Measurements from ENCODE around the gene FOXG1. TPM values are rescaled to one million over a fixed set of nuclear protein-coding genes. Genes with fewer than 3 reads are reported as not detected.

The FOXG1 gene
- total RNA-seq, 4 donors from 2014 or later = 0.38 TPM; not detected in 3

DNA sequence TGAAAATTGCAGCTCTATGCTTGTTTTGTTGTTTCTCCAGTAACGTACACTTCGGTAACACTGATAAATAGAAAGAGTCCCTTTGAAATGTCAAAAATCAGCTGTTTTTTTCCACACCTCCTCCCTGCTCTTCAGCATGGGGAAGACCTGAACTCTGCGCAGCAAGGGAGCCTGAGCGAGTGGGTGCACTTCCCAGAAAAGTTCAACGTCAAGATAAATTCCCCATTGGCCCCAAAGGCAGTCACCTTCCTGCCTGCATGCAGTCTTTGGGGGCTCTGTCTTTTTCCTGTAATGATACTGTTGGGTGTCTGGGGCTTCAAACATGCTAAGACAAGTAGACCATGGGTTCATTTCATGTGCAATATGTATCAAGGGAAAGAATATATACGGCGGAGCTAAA lies 8.8 kb upstream of the FOXG1 start:
- no peak for TF ChIP-seq POLR2A (IDR thresholded peaks at IDR 0.05)
- TF ChIP-seq, protein P1, sequence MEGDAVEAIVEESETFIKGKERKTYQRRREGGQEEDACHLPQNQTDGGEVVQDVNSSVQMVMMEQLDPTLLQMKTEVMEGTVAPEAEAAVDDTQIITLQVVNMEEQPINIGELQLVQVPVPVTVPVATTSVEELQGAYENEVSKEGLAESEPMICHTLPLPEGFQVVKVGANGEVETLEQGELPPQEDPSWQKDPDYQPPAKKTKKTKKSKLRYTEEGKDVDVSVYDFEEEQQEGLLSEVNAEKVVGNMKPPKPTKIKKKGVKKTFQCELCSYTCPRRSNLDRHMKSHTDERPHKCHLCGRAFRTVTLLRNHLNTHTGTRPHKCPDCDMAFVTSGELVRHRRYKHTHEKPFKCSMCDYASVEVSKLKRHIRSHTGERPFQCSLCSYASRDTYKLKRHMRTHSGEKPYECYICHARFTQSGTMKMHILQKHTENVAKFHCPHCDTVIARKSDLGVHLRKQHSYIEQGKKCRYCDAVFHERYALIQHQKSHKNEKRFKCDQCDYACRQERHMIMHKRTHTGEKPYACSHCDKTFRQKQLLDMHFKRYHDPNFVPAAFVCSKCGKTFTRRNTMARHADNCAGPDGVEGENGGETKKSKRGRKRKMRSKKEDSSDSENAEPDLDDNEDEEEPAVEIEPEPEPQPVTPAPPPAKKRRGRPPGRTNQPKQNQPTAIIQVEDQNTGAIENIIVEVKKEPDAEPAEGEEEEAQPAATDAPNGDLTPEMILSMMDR (IDR thresholded peaks at IDR 0.05) = no peak
- no peak overlapping the region for H3K4me3 ChIP-seq
- WGBS, 2 donors = 22 to 29% methylated on average over 7 of the region's 7 CpGs
- no peaks in the 10 kb centered on the region for H3K9me3 ChIP-seq
- peaks cover 6 to 100% (median 52%) of the 10 kb centered on the region in 4 donors for H3K27me3 ChIP-seq
- H3K36me3 ChIP-seq = no peaks in the 10 kb centered on the region
- H3K27ac ChIP-seq = no peak overlapping the region
- DNase-seq = no peak
- intact Hi-C loops (cut with DNase I) = loop anchor here (10.0 kb wide), 1 partner anchor 777 kb away; no protein-coding TSS in a partner anchor
- H3K4me1 ChIP-seq = peaks cover 0 to 17% (median 3%) of the 10 kb centered on the region in 3 donors

DNA sequence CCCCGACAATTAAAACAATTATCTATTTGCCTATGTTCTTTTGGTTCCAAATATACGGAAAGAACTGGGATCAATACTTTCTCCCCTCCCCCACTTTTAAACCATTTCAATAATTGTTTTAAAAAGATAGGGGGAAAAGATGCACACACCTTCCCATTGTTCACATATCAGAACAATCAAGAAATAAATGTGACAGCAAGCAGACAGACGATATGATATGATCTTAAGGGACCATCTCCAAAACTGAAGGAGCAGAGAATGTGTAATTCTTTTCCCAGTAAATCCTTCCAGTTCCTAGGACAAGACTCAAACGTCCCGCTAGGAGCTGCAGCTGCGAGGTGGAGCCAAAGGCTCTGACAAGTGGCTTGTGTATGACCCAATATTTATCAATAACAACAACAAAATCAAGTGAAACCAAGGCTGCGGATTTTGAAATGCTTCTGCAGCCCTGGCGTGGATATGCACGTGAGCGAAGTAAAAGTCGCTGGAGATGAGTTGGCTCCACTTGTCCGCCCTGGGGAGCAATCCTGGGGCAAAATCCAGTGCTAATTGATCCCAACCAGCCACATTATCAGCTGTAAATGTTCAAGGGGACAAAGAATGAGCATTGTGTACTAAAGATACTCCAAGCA lies 8.2 kb upstream of the FOXG1 start:
- Histone ChIP-seq H3K27me3 (peaks cover 6 to 100% (median 52%) of the 10 kb centered on the region in 4 donors), H3K4me1 (peaks cover 0 to 17% (median 3%) of the 10 kb centered on the region in 3 donors), H3K27ac (no peak overlapping the region), H3K9me3 (no peaks in the 10 kb centered on the region), H3K4me3 (no peak overlapping the region), H3K36me3 (no peaks in the 10 kb centered on the region)
- 8 to 21% methylated on average over 12 of the region's 12 CpGs for WGBS, 2 donors
- intact Hi-C loops (cut with DNase I) = loop anchor here (10.0 kb wide), 1 partner anchor 776 kb away; no protein-coding TSS in a partner anchor
- no peak for DNase-seq
- TF ChIP-seq POLR2A (IDR thresholded peaks at IDR 0.05) = no peak
- TF ChIP-seq, protein P1 (IDR thresholded peaks at IDR 0.05) = no peak

DNA sequence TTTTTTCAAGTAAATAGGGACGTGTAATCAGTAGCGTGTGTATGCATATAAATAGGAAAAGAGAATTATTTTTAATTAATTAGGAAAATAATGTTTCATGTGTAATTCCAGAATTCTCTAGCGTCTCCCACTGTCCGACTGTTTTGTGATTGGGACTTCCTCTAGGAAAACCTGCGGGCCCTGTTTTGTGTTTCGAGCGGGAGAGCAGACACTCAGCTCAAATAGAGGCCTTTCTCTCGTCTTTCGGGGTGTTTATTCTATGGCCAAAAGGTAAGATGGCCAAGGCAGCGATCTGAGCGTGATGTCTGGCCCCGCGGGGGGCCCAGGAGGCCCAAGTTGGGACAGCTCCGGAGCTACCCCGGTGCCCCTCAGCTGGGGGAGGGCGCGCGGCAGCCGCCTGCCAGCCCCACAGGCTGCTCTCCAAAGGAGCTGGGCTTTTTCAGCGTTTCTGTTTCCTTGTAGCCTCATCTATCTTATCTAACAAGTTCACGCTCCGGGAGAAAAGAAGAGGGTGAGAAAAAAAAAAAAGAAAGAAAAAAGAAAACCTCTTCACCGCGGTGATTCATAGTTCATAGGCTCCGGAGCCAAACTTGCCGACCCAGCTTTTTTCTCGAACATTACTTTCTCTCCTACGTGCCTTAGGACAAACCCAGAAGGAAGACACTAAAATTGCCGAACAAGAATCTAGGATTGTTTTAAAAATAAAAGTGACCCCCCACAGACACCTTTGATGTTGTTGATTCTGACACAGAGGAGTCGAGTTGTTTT lies 7.5 kb upstream of the FOXG1 start:
- no peaks in the 10 kb centered on the region for H3K9me3 ChIP-seq
- H3K4me3 ChIP-seq = peak overlapping the region in 1 of 4 donors; percentile 21
- H3K36me3 ChIP-seq = no peaks in the 10 kb centered on the region
- TF ChIP-seq, protein P1 (IDR thresholded peaks at IDR 0.05) = no peak
- TF ChIP-seq POLR2A (IDR thresholded peaks at IDR 0.05) = no peak
- H3K4me1 ChIP-seq = peaks cover 0 to 17% (median 3%) of the 10 kb centered on the region in 3 donors
- peaks cover 6 to 100% (median 52%) of the 10 kb centered on the region in 4 donors for H3K27me3 ChIP-seq
- WGBS, 2 donors = 6 to 16% methylated on average over 27 to 30 of the region's 30 CpGs
- intact Hi-C loops (cut with DNase I) = loop anchor here (10.0 kb wide), 1 partner anchor 776 kb away; no protein-coding TSS in a partner anchor
- no peak for DNase-seq
- H3K27ac ChIP-seq = no peak overlapping the region

DNA sequence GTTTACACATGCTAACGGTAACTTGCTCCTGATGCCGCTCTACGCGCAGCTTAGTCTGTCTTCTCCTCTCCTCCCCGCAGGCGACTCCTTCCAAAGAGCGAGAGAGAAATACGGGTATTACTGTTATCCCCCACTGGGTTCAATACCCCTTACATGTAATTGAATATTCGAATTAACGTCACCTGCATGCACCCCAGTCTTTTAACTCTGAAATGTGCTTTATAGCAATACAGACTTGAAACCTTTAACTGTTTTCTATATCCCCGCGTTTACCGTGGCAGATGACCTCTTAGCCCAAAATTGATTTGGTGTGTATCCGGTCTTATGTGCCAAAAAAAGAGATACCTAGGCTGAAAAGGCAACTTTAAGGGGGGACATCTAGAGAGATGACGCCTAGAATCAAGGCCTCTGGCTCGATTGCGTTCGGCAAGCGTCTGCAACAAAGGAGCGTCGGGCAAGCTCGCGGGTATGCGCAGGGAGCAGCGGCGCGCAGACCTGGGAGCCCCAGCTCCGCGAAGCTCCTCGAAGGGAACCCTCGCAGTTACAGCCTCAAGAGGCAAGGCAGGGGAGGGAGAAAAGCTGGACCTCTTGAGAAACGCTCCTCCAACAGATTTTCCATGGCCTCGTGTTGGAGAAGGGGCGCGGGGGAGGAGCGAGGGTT lies 6.8 kb upstream of the FOXG1 start:
- H3K4me3 ChIP-seq = peak overlapping the region in 1 of 4 donors; percentile 21
- TF ChIP-seq POLR2A (IDR thresholded peaks at IDR 0.05) = no peak
- TF ChIP-seq, protein P1 (IDR thresholded peaks at IDR 0.05) = no peak
- H3K9me3 ChIP-seq = no peaks in the 10 kb centered on the region
- DNase-seq = no peak
- intact Hi-C loops (cut with DNase I) = loop anchor here (10.0 kb wide), 1 partner anchor 775 kb away; no protein-coding TSS in a partner anchor
- WGBS, 2 donors = 11 to 18% methylated on average over 31 to 35 of the region's 36 CpGs
- no peaks in the 10 kb centered on the region for H3K36me3 ChIP-seq
- peaks cover 0 to 17% (median 3%) of the 10 kb centered on the region in 3 donors for H3K4me1 ChIP-seq
- H3K27me3 ChIP-seq = peaks cover 6 to 100% (median 53%) of the 10 kb centered on the region in 4 donors
- H3K27ac ChIP-seq = no peak overlapping the region

Measured in esophagus squamous epithelium (tissue), 5 donors.